SH-SY5Y (cell line): ENCODE results near the gene BTBD9.

Source experiments
- GATA2 ChIP-seq: IDR thresholded peaks from 2 replicates; pipeline ENCODE4 v1.6.1; 2011; ENCODE audit warnings: mild to moderate bottlenecking, low read depth, low read length
- GATA3 ChIP-seq: IDR thresholded peaks from 2 replicates; pipeline ENCODE4 v1.6.1; 2011; ENCODE audit warnings: low read depth, mild to moderate bottlenecking, low read length, moderate library complexity

DNA sequence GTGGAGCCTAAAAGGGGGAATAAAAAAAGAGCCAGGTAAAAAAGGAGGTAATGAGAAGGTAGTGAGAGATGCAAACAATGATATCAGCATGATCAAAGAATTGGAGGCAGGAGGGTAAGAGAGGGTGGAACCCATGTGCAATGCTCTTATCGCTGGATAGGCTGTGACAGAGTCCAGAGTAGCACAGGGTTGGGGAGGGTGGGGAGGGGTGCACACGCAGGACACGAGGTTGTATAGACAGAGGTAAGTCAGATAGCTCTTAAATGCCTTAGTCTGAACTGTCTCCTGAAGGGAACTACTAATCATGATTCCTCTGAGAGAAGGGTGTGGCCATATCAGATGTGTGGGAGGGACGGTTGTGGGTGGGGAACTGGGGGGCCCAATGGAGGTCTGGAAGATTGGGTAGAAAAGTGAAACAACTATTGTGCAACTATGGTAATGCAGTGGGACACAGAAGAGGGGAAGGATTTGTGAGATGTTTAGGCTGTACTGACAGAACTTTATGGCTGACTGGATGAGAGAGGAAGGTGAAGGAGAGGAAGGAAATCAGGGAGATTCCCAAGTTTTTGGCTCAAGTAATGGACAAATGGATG is 354.8 kb downstream of the BTBD9 start:
- TF ChIP-seq GATA3, result no peak
- no peak for TF ChIP-seq GATA2
